ENCODE data around the gene KPNB1.

The KPNB1 gene

DNA sequence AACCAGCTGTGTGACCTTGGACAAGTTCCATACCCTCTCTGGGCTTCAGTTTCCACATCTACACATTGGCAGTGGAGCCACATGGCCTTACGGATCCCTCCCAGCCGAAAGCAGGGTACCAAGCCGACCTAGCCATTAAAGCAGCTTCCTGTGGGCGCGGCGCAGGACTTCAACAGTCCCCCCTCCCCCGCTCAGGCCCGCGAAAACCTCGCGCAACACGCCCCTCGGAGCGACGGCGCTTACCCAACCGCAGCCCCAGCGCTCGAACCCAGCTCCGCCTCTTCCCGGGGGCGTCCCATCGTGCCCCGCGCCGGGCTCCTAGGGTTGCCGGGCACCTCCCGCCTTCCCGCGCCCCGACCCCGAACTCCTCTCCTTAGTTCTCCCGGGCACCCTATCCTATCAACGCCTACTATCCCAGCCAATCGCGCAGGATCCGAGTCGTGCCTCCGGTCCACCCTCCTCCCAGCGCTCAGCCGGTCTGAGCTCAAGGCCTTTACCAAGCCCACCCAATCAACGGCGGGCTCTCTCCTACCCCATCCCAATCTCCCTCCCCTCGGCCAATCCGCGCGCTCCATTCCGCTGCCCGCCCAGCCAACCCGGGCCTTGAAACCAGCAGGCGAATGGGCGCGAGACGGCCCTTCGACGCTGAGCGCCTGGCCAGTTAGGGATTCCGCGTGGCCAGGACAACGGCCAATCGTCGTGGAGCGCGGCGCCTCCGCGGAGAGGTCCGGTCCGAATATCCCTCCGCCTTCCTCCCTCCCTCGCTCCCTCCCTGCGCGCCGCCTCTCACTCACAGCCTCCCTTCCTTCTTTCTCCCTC, at the start of gene KPNB1:
Gene KPNB1 (plus strand): TSS at position 767 of the 819 bp plus-strand sequence. CDS start 326 bp downstream, outside the sequence.
- peak; percentile 99 for DNase-seq

DNA sequence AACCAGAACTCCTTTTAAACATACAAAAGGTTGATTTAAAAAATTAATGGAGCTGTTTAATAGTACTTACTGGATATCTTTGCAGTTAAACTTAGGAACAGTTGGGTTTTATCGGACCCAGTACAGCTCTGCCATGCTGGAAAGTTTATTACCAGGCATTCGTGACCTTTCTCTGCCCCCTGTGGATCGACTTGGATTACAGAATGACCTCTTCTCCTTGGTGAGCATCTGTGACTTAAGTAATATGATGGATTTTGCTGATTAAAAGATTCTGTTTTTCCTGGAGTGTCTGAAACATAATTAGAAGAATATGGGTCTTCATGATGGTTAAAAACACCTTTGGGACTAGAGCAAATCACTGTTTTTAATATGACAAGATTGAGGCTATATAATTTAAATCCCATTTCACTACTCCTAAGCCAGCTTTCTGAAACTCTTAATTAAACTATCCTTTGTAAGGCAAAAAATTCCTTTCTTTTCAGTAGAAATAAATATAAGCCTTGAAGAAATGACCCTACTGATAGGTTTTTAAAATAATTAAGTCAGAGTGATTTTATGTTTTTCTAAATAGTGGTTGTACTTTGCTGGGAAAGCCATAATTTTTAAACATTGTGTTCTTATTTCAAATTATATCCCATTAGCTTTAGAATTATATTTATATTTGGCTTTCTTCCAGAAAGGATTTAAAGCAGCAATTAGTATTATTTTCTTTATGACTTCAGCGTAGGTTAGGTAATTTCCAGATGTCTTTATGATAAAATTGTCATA, 45.7 kb upstream of the KPNB1 start:
- DNase-seq = no peak

DNA sequence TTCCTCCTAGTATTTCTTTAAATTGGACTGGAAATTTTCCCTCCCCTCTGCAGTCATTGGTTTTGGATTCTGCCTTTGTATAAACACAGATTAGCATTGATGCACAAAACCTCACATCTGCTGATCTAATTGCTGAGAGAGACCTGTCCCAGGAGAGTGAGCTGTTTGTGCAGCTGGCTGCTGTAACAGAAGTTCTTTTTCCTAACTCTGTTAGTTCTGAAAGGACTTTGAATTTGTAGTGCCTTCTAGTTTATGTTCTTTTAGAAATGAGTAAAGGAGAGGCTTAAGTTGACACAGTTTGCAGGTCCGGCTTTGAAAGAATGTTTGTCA, 45.2 kb upstream of the KPNB1 start:
- DNase-seq = no peak

DNA sequence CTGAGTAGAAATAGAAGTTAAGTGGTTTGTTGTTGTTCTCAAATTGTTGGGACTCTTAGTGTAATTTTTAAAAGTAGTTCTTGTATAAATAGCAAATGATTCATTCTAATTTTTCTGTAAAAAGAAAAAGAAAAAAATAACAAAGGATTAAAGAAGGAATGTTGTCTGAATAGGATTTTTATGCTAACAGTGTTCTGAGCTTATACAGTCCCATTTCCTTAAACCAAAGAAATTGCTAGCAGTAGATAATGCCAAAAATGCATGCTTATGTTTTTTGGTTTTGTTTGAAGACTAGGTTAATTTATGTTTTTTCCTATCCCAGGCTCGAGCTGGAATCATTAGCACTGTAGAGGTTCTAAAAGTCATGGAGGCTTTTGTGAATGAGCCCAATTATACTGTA, 44.7 kb upstream of the KPNB1 start:
- no peak for DNase-seq

GRCh38 chr17:47607481-47607880, 42.2 kb upstream of the KPNB1 start:
- DNase-seq = no peak

GRCh38 chr17:47611372-47612350, 38.1 kb upstream of the KPNB1 start:
- DNase-seq = no peak

- no peak for DNase-seq
These were observed 33.8 kb upstream of the KPNB1 start for GRCh38 chr17:47615766-47616424.

- DNase-seq = no peak
These were observed 31.3 kb upstream of the KPNB1 start for GRCh38 chr17:47618410-47618809.

- DNase-seq = no peak
These were observed 29.0 kb upstream of the KPNB1 start for GRCh38 chr17:47620503-47621245.

- DNase-seq = no peak
These were observed 28.2 kb upstream of the KPNB1 start for GRCh38 chr17:47621293-47622179.

DNA sequence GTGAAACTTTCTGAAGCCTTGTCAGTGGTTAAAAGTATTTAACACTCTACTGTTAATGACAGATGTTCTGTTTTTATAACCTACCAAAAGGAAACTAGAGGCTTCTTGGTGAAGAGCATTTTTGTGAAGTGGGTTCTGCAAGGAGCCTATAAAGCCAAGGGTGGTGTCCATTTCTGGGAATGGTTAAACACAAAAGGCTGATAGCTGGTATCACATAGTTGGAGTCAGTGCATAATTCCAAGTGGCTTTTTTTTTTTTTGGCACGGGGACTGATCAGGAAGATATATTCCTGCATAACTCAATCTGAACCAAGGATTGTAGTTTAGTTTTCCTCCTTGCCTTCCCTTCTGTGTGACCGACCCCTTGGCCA, 27.6 kb upstream of the KPNB1 start:
- no peak for DNase-seq

DNA sequence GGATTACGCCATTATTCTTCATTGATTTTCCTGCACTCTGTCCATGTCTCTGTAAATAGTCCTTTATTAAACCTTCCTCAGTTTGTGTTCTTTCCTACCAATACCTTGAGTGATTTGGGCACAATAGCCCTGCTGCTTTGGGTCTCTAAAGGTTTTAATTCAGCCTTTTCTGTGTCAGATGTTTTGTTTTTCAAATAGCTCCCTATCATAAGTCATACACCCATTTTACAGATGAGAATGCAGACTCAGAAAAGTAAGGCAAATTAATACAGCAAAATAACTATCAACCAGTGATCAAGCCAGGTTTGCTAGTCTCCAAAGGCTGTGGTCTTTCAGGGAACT, 25.0 kb upstream of the KPNB1 start:
- no peak for DNase-seq

GRCh38 chr17:47628014-47628566, 21.6 kb upstream of the KPNB1 start:
- DNase-seq = no peak

DNA sequence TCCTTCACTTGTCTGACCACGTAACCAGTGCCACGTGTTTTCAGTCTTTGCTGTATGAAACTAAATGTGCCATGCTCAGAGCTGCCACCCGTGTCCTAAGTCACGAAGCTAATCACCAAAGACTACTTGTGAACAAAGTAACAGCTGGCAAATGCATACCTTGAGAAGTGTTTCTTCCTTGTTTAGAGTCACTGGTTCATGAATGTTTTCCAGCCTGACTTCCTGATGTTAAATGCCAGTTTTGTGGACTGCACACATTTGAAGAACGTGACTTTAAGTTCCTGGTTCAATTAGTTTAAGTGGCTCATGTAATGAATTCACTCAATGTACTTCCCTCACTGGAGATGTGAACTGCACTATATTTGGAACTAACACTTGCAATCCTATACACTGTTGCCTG, 19.9 kb upstream of the KPNB1 start:
- DNase-seq = no peak

- DNase-seq = no peak
These were observed 19.1 kb upstream of the KPNB1 start for GRCh38 chr17:47630614-47631013.

- DNase-seq = no peak
These were observed 16.7 kb upstream of the KPNB1 start for GRCh38 chr17:47632991-47633390.

GRCh38 chr17:47633996-47634395, 15.7 kb upstream of the KPNB1 start:
- DNase-seq = no peak

GRCh38 chr17:47634870-47635269, 14.8 kb upstream of the KPNB1 start:
- no peak for DNase-seq

GRCh38 chr17:47635734-47636133, 14.0 kb upstream of the KPNB1 start:
- no peak for DNase-seq

GRCh38 chr17:47636273-47637030, 13.3 kb upstream of the KPNB1 start:
- no peak for DNase-seq
